ENCODE measurements around the gene PIK3CB. TPM values are rescaled to one million over a fixed set of nuclear protein-coding genes. Genes with fewer than 3 reads are reported as not detected.

Gene PIK3CB
- total and polyA plus RNA-seq, 2 of the 8 experiments (the other 6 are each of a cell fraction or from before 2014, with no cell fraction given): 8.3 to 35.2 TPM

DNA sequence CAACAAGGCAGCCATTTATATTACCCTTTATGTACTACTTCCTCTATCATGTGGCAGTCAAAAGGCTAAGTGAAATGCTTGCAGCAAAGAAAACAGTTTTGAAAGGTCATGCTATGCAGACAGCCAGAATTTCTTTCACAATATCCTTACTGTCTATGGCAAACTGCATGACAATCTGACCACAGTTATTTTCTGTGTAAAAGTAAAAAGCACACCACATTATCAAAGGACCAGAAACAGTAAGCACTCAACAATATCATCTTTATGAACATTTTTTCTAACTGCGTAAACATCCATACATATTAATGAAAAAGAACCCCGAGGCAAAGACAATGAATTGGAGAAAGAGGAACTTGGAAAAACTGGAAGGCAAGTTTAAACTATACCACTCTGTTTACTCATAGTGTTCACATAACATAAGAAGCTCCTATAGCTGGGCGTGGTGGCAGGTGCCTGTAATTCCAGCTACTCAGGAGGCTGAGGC lies 47.9 kb downstream of the PIK3CB start:
- 97% methylated on average over 3 of the region's 3 CpGs; no CpG with 5 or more reads in 1 of the 2 experiments for WGBS, 2 experiments (ENCODE audit: extremely low coverage in 1 of 2, insufficient coverage in 1 of 2, insufficient read length in 1 of 2, insufficient replicate concordance in 2 of 2, low coverage in 1 of 2, low lambda C conversion rate in 2 of 2, missing lambda C conversion rate in 1 of 2)
- Histone ChIP-seq H3K4me3 (ENCODE audit: extremely low read depth in 1 of 4, insufficient read depth in 2 of 4, low read depth in 3 of 4, low read length in 4 of 4) (no peak overlapping the region), H3K27me3 (replicated peaks in 1 of 4; ENCODE audit: control insufficient read depth in 3 of 4, extremely low read depth in 1 of 4, insufficient read depth in 3 of 4, low read length in 3 of 4) (no peaks in the 10 kb centered on the region), H3K79me1 (ENCODE audit: low read depth, low read length) (peaks cover 4% of the 10 kb centered on the region; the same call in 1 of the 2 replicates), H3K4me1 (replicated peaks in 1 of 4; ENCODE audit: control insufficient read depth in 3 of 4, insufficient read depth in 4 of 4, low read length in 3 of 4) (no peaks in the 10 kb centered on the region), H3K14ac (ENCODE audit: insufficient read length) (no peak overlapping the region), H3K23me2 (ENCODE audit: low read depth, low read length) (no peaks in the 10 kb centered on the region), H3K9me3 (ENCODE audit: insufficient read depth in 2 of 2, low read depth in 1 of 2, low read length in 1 of 2) (peaks cover 0 to 7% of the 10 kb centered on the region in 2 experiments; a peak in 1 of 4 replicates), H4K91ac (replicated peaks; ENCODE audit: insufficient read length, low read length) (no peak overlapping the region), H3K4me2 (ENCODE audit: insufficient read depth in 1 of 2, low read depth in 2 of 2, low read length in 2 of 2) (no peak overlapping the region), H3K36me3 (ENCODE audit: control insufficient read depth in 2 of 4, insufficient read depth in 4 of 4, low read length in 3 of 4) (no peaks in the 10 kb centered on the region), H3K79me2 (ENCODE audit: control insufficient read depth in 1 of 2, insufficient read depth in 2 of 2, low read length in 2 of 2) (no peaks in the 10 kb centered on the region; a peak in 2 of 4 replicates), H3K27ac (ENCODE audit: low read depth, low read length) (no peak overlapping the region), H2BK120ac (replicated peaks; ENCODE audit: low read depth, low read length) (no peak overlapping the region), H2AFZ (ENCODE audit: low read length) (no peak overlapping the region), H3K56ac (replicated peaks; ENCODE audit: insufficient read length, low read depth, low read length) (no peak overlapping the region), H4K8ac (ENCODE audit: extremely low read depth, insufficient read depth, low read length) (no peak overlapping the region), H3K18ac (ENCODE audit: extremely low read depth, low read length) (no peak overlapping the region), H3K23ac (ENCODE audit: insufficient read length) (no peak overlapping the region), H2BK12ac (ENCODE audit: low read depth, low read length) (no peak overlapping the region), H2BK15ac (ENCODE audit: low read length) (no peak overlapping the region), H2BK5ac (ENCODE audit: low read depth, low read length) (no peak overlapping the region), H3K9ac (replicated peaks in 1 of 4; ENCODE audit: extremely low read depth in 1 of 4, low read depth in 3 of 4, low read length in 3 of 4) (no peak overlapping the region), H4K20me1 (replicated peaks in 1 of 2; ENCODE audit: control insufficient read depth in 1 of 2, insufficient read depth in 2 of 2, low read length in 2 of 2) (no peaks in the 10 kb centered on the region), H3K4ac (replicated peaks; ENCODE audit: insufficient read length, low read depth, low read length) (no peak overlapping the region), H2AK5ac (ENCODE audit: low read depth, low read length) (no peak overlapping the region), H2BK20ac (ENCODE audit: low read length) (no peak overlapping the region), H4K5ac (ENCODE audit: insufficient read length, low read depth, low read length) (no peak overlapping the region)
- FAIRE-seq (no peak), DNase-seq (ENCODE audit: low read depth in 1 of 2, low spot score in 2 of 2) (no peak)
- ChIA-PET CTCF (ENCODE audit: partially characterized antibody) (interaction anchor here (0.6 to 2.8 kb wide), 5 partner anchors 10 to 149 kb away, joined by 3 to 11 read pairs (median 3); no protein-coding TSS in a partner anchor), POLR2A (ENCODE audit: partially characterized antibody) (no interaction called here)
- no peak for TF ChIP-seq TCF12 (IDR thresholded peaks at IDR 0.05; ENCODE audit: low read depth, low read length)
- no peak for TF ChIP-seq SRF (IDR thresholded peaks at IDR 0.05; ENCODE audit: low read depth, low read length)
- no peak for TF ChIP-seq JUND (IDR thresholded peaks at IDR 0.05; ENCODE audit: low read length)
- TF ChIP-seq SUZ12 (IDR thresholded peaks at IDR 0.05; ENCODE audit: low read length): no peak
- TF ChIP-seq USF2 (IDR thresholded peaks at IDR 0.05; ENCODE audit: low read length): no peak
- TF ChIP-seq BACH1 (IDR thresholded peaks at IDR 0.05; ENCODE audit: low read length): no peak
- TF ChIP-seq MAFK (IDR thresholded peaks at IDR 0.05; ENCODE audit: low read depth, low read length): no peak
- no peak for TF ChIP-seq POU5F1 (IDR thresholded peaks at IDR 0.05; ENCODE audit: low read depth, low read length)
- no peak for TF ChIP-seq EGR1 (IDR thresholded peaks at IDR 0.05; ENCODE audit: borderline replicate concordance, low read depth, low read length)
- TF ChIP-seq KDM1A (IDR thresholded peaks at IDR 0.05; ENCODE audit: borderline replicate concordance, low read length): no peak
- no peak for TF ChIP-seq PHF8 (conservative IDR thresholded peaks at IDR 0.05; ENCODE audit: low read depth, low read length)
- no peak for TF ChIP-seq SAP30 (IDR thresholded peaks at IDR 0.05; ENCODE audit: insufficient read depth, insufficient replicate concordance, low read length)
- TF ChIP-seq POLR2AphosphoS5 (IDR thresholded peaks at IDR 0.05; ENCODE audit: low read depth, low read length): no peak
- TF ChIP-seq TEAD4 (IDR thresholded peaks at IDR 0.05; ENCODE audit: low read depth, low read length): no peak
- TF ChIP-seq POLR2A (IDR thresholded peaks at IDR 0.05; ENCODE audit: control extremely low read depth in 1 of 2, low read depth in 2 of 2, low read length in 2 of 2): no peak
